Cardiac fibroblast (primary cell): ENCODE measurements around the gene PTPN4.
A peak's percentile ranks its signal among the peaks of the same experiment; 100 is the strongest.
"Not testable (repeated sequence)": the region's sequence is repeated elsewhere in the genome, so short reads cannot be mapped to it uniquely, and the experiment has no call there.

Experiments
- DNase-seq, 2 donors: peaks; one replicate each; pipeline versions ENCODE4 v3.0.0 to v3.0.0-alpha.2; 2010; ENCODE audit warnings: low read depth in 2 of 2
- H3K4me3 ChIP-seq, 2 donors: replicated peaks in 1 of 2; 1 replicate in 1 of 2; 2 replicates in 1 of 2; pipeline ENCODE4 v1.5.1; 2011; ENCODE audit warnings: low read depth in 2 of 2, low read length in 2 of 2, mild to moderate bottlenecking in 2 of 2, moderate library complexity in 1 of 2
- TF ChIP-seq, protein P1 (sequence below): IDR thresholded peaks from one replicate; pipeline ENCODE4 v1.5.1; 2011; ENCODE audit warnings: low read depth, mild to moderate bottlenecking, low read length, inconsistent platforms

The PTPN4 gene

DNA sequence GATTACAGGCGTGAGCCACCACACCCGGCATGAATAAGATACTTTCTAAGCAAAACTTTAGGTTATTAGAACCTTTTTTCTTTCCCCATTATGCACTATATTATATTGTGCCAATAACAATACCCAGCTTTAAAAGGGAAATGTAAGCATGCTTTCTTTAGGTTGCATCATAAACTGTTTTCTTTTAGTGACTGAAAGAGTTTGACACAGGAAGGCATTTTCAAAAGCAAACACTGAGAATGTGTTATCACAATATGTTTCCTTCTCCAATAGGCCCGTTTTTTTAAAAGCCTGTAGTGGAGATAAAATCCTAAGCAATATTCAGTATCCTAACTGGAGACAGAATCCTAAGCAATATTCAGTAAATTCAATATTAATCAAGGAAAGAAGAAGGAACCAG is 236.4 kb downstream of the PTPN4 start:
- H3K4me3 ChIP-seq = no peak overlapping the region

DNA sequence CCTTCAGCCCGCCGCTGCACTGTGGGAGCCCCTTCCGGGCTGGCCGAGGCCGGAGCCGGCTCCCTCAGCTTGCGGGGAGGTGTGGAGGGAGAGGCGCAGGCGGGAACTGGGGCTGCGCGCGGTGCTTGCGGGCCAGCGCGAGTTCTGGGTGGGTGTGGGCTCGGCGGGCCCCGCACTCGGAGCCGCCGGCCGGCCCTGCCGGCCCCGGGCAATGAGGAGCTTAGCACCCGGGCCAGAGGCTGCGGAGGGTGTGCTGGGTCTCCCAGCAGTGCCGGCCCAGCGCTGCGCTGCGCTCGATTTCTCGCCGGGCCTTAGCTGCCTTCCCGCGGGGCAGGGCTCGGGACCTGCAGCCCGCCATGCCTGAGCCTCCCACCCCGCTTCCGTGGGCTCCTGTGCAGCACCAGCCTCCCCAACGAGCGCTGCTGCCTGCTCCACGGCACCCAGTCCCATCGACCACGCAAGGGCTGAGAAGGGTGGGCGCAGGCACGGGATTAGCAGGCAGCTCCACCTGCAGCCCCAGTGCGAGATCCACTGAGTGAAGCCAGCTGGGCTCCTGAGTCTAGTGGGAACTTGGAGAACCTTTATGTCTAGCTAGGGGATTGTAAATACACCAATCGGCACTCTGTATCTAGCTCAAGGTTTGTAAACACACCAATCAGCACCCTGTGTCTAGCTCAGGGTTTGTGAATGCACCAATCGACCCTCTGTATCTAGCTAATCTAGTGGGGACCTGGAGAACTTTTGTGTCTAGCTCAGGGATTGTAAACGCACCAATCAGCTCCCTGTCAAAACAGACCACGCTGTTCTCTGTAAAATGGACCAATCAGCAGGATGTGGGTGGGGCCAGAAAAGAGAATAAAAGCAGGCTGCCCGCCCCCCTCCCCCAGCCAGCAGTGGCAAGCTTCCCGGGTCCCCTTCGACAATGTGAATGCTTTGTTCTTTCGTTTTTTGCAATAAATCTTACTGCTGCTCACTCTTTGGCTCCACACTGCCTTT is 237.5 kb downstream of the PTPN4 start:
- DNase-seq, H3K4me3 ChIP-seq: not testable (repeated sequence)

More for the DNA sequence above, 236.4 kb downstream of the PTPN4 start:
- TF ChIP-seq, protein P1, sequence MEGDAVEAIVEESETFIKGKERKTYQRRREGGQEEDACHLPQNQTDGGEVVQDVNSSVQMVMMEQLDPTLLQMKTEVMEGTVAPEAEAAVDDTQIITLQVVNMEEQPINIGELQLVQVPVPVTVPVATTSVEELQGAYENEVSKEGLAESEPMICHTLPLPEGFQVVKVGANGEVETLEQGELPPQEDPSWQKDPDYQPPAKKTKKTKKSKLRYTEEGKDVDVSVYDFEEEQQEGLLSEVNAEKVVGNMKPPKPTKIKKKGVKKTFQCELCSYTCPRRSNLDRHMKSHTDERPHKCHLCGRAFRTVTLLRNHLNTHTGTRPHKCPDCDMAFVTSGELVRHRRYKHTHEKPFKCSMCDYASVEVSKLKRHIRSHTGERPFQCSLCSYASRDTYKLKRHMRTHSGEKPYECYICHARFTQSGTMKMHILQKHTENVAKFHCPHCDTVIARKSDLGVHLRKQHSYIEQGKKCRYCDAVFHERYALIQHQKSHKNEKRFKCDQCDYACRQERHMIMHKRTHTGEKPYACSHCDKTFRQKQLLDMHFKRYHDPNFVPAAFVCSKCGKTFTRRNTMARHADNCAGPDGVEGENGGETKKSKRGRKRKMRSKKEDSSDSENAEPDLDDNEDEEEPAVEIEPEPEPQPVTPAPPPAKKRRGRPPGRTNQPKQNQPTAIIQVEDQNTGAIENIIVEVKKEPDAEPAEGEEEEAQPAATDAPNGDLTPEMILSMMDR = no peak
- DNase-seq = peak; percentile 28 to 54

DNA sequence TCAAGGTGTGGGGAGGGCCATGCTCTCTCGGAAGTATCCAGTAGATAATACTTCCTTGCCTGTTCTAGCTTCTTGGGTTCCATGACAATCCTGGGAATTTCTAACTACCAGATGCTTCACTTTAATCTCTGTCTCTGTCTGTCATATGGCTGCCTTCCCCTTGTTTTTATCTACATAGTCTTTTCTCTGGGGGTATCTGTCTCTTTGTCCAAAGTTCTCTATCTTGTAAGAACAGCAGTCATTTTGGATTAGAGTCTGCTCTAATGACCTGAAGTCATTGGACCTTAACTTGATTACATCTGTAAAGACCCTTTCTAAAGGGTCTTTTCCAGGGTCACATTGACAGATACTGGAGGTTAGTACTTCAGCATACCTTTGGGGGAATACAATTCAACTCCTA is 241.7 kb downstream of the PTPN4 start:
- H3K4me3 ChIP-seq = no peak overlapping the region
- DNase-seq = no peak
- TF ChIP-seq, protein P1 = no peak

DNA sequence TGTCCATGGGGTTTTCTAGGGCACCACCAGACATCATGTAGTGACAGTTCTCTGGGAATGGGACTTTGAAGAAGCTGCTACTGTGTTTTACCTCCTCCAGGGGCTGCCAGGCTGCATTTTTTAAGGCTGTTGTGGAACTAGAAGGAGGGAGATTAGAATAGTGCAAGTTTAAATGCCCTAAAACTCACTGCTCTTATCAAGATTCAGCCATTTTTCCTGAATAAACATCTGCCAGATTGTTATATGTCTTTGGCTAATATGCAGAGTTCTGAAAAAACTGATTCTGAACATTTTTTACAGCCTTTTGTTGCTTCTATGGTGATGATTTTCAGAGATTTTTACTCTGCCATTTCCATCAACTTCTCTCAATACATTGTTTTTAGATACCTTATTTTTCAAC is 244.5 kb downstream of the PTPN4 start:
- no peak overlapping the region for H3K4me3 ChIP-seq

DNA sequence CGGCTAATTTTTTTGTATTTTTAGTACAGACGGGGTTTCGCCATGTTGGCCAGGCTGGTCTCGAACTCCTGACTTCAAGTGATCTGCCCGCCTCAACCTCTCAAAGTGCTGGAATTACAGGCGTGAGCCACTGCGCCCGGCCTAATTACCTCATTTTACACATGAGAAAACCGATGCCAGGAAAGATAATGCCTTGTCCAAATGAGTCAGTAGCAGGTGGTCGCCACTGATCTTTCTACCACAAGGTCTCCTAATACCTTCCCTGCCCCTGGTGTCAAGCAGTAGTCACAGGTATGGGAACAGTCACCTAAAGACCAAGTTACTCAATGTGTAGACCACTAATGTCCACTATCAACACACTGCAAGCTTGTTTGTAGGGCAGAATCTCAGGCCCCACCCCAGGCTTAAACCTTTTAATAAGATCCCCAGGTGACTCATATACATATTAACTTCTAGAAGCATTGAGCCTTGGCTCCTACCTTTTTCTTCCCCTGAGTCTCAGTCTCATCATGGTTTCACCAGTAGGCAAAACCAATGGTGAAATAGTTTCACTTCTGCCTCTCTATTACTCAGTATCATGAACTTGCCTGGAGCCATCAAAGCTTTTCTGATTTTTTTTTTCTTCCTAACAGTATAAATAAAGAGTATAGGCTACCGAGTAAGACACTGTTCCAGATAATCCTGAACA is 246.3 kb downstream of the PTPN4 start:
- TF ChIP-seq, protein P1 = no peak
- no peak overlapping the region for H3K4me3 ChIP-seq
- no peak for DNase-seq

More for the DNA sequence above, 244.5 kb downstream of the PTPN4 start:
- DNase-seq = no peak
- TF ChIP-seq, protein P1 = no peak

DNA sequence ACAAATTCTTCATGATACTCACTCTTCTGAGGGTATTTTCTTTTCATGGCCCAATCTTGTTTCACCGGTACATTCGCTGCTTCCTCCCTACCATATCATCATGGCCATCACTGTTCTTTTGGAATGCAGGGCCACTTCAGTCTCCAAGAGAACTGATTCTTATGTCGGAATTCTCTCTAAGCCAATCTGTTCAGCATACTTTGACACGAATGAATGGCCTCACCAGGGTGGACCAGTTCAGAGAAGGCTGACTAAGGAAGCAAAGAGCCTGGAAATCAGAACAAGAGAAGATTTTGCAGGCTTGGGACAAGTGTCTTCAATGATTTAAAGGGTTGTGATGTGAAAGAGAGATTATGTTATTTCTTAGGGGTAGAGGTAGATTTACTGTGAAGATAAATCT is 248.1 kb downstream of the PTPN4 start:
- no peak for DNase-seq
- no peak overlapping the region for H3K4me3 ChIP-seq
- TF ChIP-seq, protein P1 = no peak

DNA sequence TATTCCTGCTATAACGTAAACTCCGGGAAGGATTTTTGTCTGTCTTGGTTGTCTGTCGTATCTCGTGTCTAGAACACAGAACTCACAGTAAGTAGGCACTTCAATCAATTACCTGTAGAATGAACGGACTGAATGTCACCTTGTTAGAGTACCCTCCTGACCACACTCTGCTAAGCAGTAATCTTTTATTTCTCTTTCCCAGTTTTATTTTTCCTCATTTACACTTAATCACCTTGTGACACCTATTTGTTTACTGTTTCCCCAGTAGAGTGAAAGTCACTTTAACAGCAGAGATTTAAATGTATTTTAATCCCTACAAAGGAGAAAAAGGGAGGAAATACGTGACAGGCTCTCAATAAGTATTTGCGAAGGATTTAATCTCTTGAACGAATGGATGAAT is 252.6 kb downstream of the PTPN4 start:
- TF ChIP-seq, protein P1 = no peak
- H3K4me3 ChIP-seq = peak overlapping the region; percentile 62 to 80
- DNase-seq = no peak
